Activated CD8-positive, alpha-beta T cell treated with anti-CD3 and anti-CD28 coated beads for 36 hours (primary cell): ENCODE data around the gene TOMM22. TPM values are rescaled to one million over a fixed set of nuclear protein-coding genes. Genes with fewer than 3 reads are reported as not detected.

ENCODE experiments used
- ATAC-seq: fragments of 200-7000 bp; cut with Tn5 transposase; one replicate; pipeline ENCODE4 v1.10.0; 2021; ENCODE audit warnings: mild to moderate bottlenecking, moderate library complexity
- CTCF ChIA-PET: fragments of 350-600 bp; sonication (Branson Sonifier 250); formaldehyde crosslinking; loops from one replicate; lab custom pipeline; 2021; ENCODE audit warnings: antibody characterized with exemption; lab: Charles Lee
- POLR2A ChIA-PET: fragments of 350-600 bp; sonication (Branson Sonifier 250); formaldehyde crosslinking; loops from one replicate; lab custom pipeline; 2021; ENCODE audit warnings: antibody characterized with exemption; lab: Charles Lee
- DNase-seq: peaks from one replicate; pipeline ENCODE4 v3.0.0-alpha.2; 2020
- H3K27ac Mint-ChIP-seq: one replicate; pipeline ENCODE4 v1.8.0; 2021; ENCODE audit warnings: mild to moderate bottlenecking, mixed read lengths
- H3K27me3 Mint-ChIP-seq: one replicate; pipeline ENCODE4 v1.8.0; 2021; ENCODE audit warnings: mixed read lengths
- H3K36me3 Mint-ChIP-seq: one replicate; pipeline ENCODE4 v1.8.0; 2021; ENCODE audit warnings: low read depth, mixed read lengths
- H3K4me1 Mint-ChIP-seq: one replicate; pipeline ENCODE4 v1.8.0; 2021; ENCODE audit warnings: low read depth, mixed read lengths
- H3K4me3 Mint-ChIP-seq: one replicate; pipeline ENCODE4 v1.8.0; 2021; ENCODE audit warnings: mild to moderate bottlenecking, moderate library complexity, mixed read lengths
- H3K9me3 Mint-ChIP-seq: one replicate; pipeline ENCODE4 v1.8.0; 2021; ENCODE audit warnings: mixed read lengths
- intact Hi-C: fragments of 100-400 bp; cut with micrococcal nuclease; formaldehyde crosslinking; loops from one replicate; pipeline ENCODE4 v1.10.0; 2022
- total RNA-seq, 2 experiments: library from RNA; stranded (reverse); gene quantifications; one replicate each; pipeline ENCODE4 v1.2.3, GENCODE V29; 2021
- TF ChIP-seq, protein P1 (sequence below): fragments of 200-600 bp; IDR thresholded peaks from one replicate; pipeline ENCODE4 v1.8.0; 2022; ENCODE audit warnings: antibody characterized with exemption, mild to moderate bottlenecking

TOMM22 gene
- total RNA-seq, 2 experiments from 2014 or later: 155 to 158 TPM

GRCh38 chr22:38706901-38707195, 25.1 kb downstream of the TOMM22 start:
- Mint-ChIP-seq H3K27me3 (no peaks in the 10 kb centered on the region), H3K4me3 (peak overlapping the region; percentile 88), H3K9me3 (no peaks in the 10 kb centered on the region), H3K36me3 (peaks cover 38% of the 10 kb centered on the region), H3K4me1 (peaks cover 48% of the 10 kb centered on the region), H3K27ac (peak overlapping the region; percentile 83)
- intact Hi-C loops: loop anchor here (10.0 kb wide), 1 partner anchor 48 kb away; the partner anchor contains the start of gene SUN2
- TF ChIP-seq, protein P1, sequence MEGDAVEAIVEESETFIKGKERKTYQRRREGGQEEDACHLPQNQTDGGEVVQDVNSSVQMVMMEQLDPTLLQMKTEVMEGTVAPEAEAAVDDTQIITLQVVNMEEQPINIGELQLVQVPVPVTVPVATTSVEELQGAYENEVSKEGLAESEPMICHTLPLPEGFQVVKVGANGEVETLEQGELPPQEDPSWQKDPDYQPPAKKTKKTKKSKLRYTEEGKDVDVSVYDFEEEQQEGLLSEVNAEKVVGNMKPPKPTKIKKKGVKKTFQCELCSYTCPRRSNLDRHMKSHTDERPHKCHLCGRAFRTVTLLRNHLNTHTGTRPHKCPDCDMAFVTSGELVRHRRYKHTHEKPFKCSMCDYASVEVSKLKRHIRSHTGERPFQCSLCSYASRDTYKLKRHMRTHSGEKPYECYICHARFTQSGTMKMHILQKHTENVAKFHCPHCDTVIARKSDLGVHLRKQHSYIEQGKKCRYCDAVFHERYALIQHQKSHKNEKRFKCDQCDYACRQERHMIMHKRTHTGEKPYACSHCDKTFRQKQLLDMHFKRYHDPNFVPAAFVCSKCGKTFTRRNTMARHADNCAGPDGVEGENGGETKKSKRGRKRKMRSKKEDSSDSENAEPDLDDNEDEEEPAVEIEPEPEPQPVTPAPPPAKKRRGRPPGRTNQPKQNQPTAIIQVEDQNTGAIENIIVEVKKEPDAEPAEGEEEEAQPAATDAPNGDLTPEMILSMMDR: no peak
- DNase-seq (no peak), ATAC-seq (no peak)
- ChIA-PET CTCF (interaction anchor here (0.7 to 2.9 kb wide), 7 partner anchors 18 to 655 kb away, joined by 3 to 18 read pairs (median 3); partner anchors contain the start of gene TOMM22), POLR2A (interaction anchor here (0.9 to 41.0 kb wide), 6 partner anchors 10 to 214 kb away, joined by 3 to 905 read pairs (median 6); partner anchors contain the start of genes SUN2 and TOMM22)

GRCh38 chr22:38707346-38707745, 25.6 kb downstream of the TOMM22 start:
- H3K36me3 Mint-ChIP-seq: peaks cover 41% of the 10 kb centered on the region
- H3K27me3 Mint-ChIP-seq: no peaks in the 10 kb centered on the region
- CTCF ChIA-PET: interaction anchor here (0.9 to 2.9 kb wide), 7 partner anchors 18 to 59 kb away, joined by 3 to 18 read pairs (median 4); partner anchors contain the start of gene TOMM22
- TF ChIP-seq, protein P1: no peak
- peak overlapping the region; percentile 88 for H3K4me3 Mint-ChIP-seq
- no peaks in the 10 kb centered on the region for H3K9me3 Mint-ChIP-seq
- POLR2A ChIA-PET: interaction anchor here (0.9 to 41.0 kb wide), 6 partner anchors 8 to 214 kb away, joined by 4 to 905 read pairs (median 8); partner anchors contain the start of genes SUN2 and TOMM22
- H3K27ac Mint-ChIP-seq: peak overlapping the region; percentile 83
- no peak for DNase-seq
- ATAC-seq: no peak
- intact Hi-C loops: loop anchor here (10.0 kb wide), 1 partner anchor 47 kb away; the partner anchor contains the start of gene SUN2
- peaks cover 52% of the 10 kb centered on the region for H3K4me1 Mint-ChIP-seq

- Mint-ChIP-seq H3K27ac (no peak overlapping the region), H3K36me3 (peaks cover 44% of the 10 kb centered on the region)
- POLR2A ChIA-PET: interaction anchor here (1.2 to 41.0 kb wide), 5 partner anchors 9 to 34 kb away, joined by 5 to 905 read pairs (median 9); partner anchors contain the start of genes SUN2 and TOMM22
Observed at GRCh38 chr22:38707984-38708383, 26.2 kb downstream of the TOMM22 start.

GRCh38 chr22:38709306-38709705, 27.5 kb downstream of the TOMM22 start:
- Mint-ChIP-seq H3K27me3 (no peaks in the 10 kb centered on the region), H3K4me3 (no peak overlapping the region), H3K9me3 (no peaks in the 10 kb centered on the region), H3K27ac (no peak overlapping the region), H3K4me1 (peaks cover 63% of the 10 kb centered on the region), H3K36me3 (peaks cover 44% of the 10 kb centered on the region)
- ATAC-seq: no peak
- no peak for DNase-seq
- ChIA-PET CTCF (interaction anchor here (1.5 kb wide), 1 partner anchor 28 kb away, joined by 6 read pairs; the partner anchor contains the start of gene TOMM22), POLR2A (interaction anchor here (2.6 to 41.0 kb wide), 2 partner anchors 10 to 32 kb away, joined by 7 to 905 read pairs; partner anchors contain the start of gene SUN2)
- intact Hi-C loops: loop anchor here (10.0 kb wide), 1 partner anchor 45 kb away; the partner anchor contains the start of gene SUN2
- TF ChIP-seq, protein P1: no peak

More at GRCh38 chr22:38707984-38708383, 26.2 kb downstream of the TOMM22 start:
- ATAC-seq (no peak), DNase-seq (no peak)
- intact Hi-C loops: loop anchor here (10.0 kb wide), 1 partner anchor 47 kb away; the partner anchor contains the start of gene SUN2
- Mint-ChIP-seq H3K9me3 (no peaks in the 10 kb centered on the region), H3K4me1 (peaks cover 57% of the 10 kb centered on the region), H3K27me3 (no peaks in the 10 kb centered on the region), H3K4me3 (peak overlapping the region; percentile 88)
- CTCF ChIA-PET: interaction anchor here (0.9 to 1.7 kb wide), 6 partner anchors 17 to 58 kb away, joined by 3 to 8 read pairs (median 4); partner anchors contain the start of gene TOMM22
- TF ChIP-seq, protein P1: no peak

DNA sequence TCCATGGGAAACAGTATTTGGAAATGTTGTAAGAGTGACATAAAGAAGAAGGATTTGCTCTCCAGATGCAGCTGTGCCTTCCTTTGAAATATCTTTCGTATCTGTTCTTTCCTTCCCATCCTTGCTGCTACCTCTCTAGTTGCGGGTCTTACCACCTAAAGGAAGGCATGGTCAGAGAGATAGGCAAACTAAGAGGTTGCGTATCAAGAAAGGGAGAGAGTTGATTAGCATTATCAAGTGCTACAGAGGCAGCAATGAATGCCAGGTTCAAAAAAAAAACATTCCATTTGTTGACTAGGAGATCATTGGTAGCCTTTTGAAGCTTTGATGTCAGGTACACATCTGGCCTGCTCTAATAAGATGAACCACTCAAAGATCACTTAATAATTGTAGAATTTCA, 28.6 kb downstream of the TOMM22 start:
- H3K9me3 Mint-ChIP-seq: no peaks in the 10 kb centered on the region
- peaks cover 57% of the 10 kb centered on the region for H3K4me1 Mint-ChIP-seq
- no peaks in the 10 kb centered on the region for H3K27me3 Mint-ChIP-seq
- CTCF ChIA-PET: interaction anchor here (1.5 kb wide), 1 partner anchor 29 kb away, joined by 6 read pairs; the partner anchor contains the start of gene TOMM22
- DNase-seq (no peak), ATAC-seq (no peak)
- H3K27ac Mint-ChIP-seq: no peak overlapping the region
- intact Hi-C loops: no loop called here
- H3K4me3 Mint-ChIP-seq: no peak overlapping the region
- TF ChIP-seq, protein P1: no peak
- H3K36me3 Mint-ChIP-seq: peaks cover 44% of the 10 kb centered on the region
- POLR2A ChIA-PET: interaction anchor here (41.0 kb wide), 1 partner anchor 31 kb away, joined by 905 read pairs; the partner anchor contains the start of gene SUN2
